Activated CD4-positive, alpha-beta memory T cell treated with anti-CD3 and anti-CD28 coated beads for 36 hours (primary cell): ENCODE results near the gene GNB1L. TPM values are rescaled to one million over a fixed set of nuclear protein-coding genes. Genes with fewer than 3 reads are reported as not detected.
"Not testable (repeated sequence)": the region's sequence is repeated elsewhere in the genome, so short reads cannot be mapped to it uniquely, and the experiment has no call there.

ENCODE experiments used
- CTCF ChIA-PET: fragments of 350-600 bp; sonication (Branson Sonifier 250); formaldehyde crosslinking; loops from one replicate; lab custom pipeline; 2021; ENCODE audit warnings: antibody characterized with exemption, inconsistent platforms; lab: Charles Lee
- POLR2A ChIA-PET: fragments of 350-600 bp; sonication (Branson Sonifier 250); formaldehyde crosslinking; loops from one replicate; lab custom pipeline; 2021; ENCODE audit warnings: antibody characterized with exemption; lab: Charles Lee
- DNase-seq: peaks from one replicate; pipeline ENCODE4 v3.0.0-alpha.2; 2020
- H3K27ac Mint-ChIP-seq: one replicate; pipeline ENCODE4 v1.8.0; 2021; ENCODE audit warnings: mixed read lengths
- H3K27me3 Mint-ChIP-seq: one replicate; pipeline ENCODE4 v1.8.0; 2021; ENCODE audit warnings: mixed read lengths
- H3K36me3 Mint-ChIP-seq: one replicate; pipeline ENCODE4 v1.8.0; 2021; ENCODE audit warnings: mixed read lengths
- H3K4me1 Mint-ChIP-seq: one replicate; pipeline ENCODE4 v1.8.0; 2021; ENCODE audit warnings: low read depth, mixed read lengths
- H3K4me3 Mint-ChIP-seq: one replicate; pipeline ENCODE4 v1.8.0; 2021; ENCODE audit warnings: mild to moderate bottlenecking, mixed read lengths
- H3K9me3 Mint-ChIP-seq: one replicate; pipeline ENCODE4 v1.8.0; 2021; ENCODE audit warnings: mixed read lengths
- intact Hi-C: fragments of 100-400 bp; cut with micrococcal nuclease; formaldehyde crosslinking; loops from one replicate; pipeline ENCODE4 v1.15.1; 2023
- total RNA-seq, 2 experiments: library from RNA; stranded (reverse); gene quantifications; one replicate each; pipeline ENCODE4 v1.2.3, GENCODE V29; 2021

Gene GNB1L
- total RNA-seq, 2 experiments from 2014 or later: 11.3 to 12.3 TPM

GRCh38 chr22:19785461-19786263 lies 69.0 kb downstream of the GNB1L start:
- H3K27me3 Mint-ChIP-seq: no peaks in the 10 kb centered on the region
- POLR2A ChIA-PET: no interaction called here
- peaks cover 10% of the 10 kb centered on the region for H3K36me3 Mint-ChIP-seq
- CTCF ChIA-PET: no interaction called here
- H3K4me1 Mint-ChIP-seq: no peaks in the 10 kb centered on the region
- intact Hi-C loops: no loop called here
- no peaks in the 10 kb centered on the region for H3K9me3 Mint-ChIP-seq
- H3K4me3 Mint-ChIP-seq: no peak overlapping the region
- no peak for DNase-seq
- H3K27ac Mint-ChIP-seq: no peak overlapping the region

GRCh38 chr22:19784384-19785175 lies 70.1 kb downstream of the GNB1L start:
- Mint-ChIP-seq H3K9me3 (no peaks in the 10 kb centered on the region), H3K27me3 (peaks cover 6% of the 10 kb centered on the region)

GRCh38 chr22:19783586-19784383 lies 70.9 kb downstream of the GNB1L start:
- H3K27me3 Mint-ChIP-seq: peaks cover 8% of the 10 kb centered on the region
- H3K4me3 Mint-ChIP-seq: no peak overlapping the region
- H3K36me3 Mint-ChIP-seq: peaks cover 3% of the 10 kb centered on the region
- no peaks in the 10 kb centered on the region for H3K4me1 Mint-ChIP-seq
- intact Hi-C loops: no loop called here
- CTCF ChIA-PET: no interaction called here
- no peaks in the 10 kb centered on the region for H3K9me3 Mint-ChIP-seq
- POLR2A ChIA-PET: no interaction called here
- H3K27ac Mint-ChIP-seq: no peak overlapping the region
- DNase-seq: no peak

More at GRCh38 chr22:19784384-19785175, 70.1 kb downstream of the GNB1L start:
- no peak overlapping the region for H3K4me3 Mint-ChIP-seq
- no peak overlapping the region for H3K27ac Mint-ChIP-seq
- H3K36me3 Mint-ChIP-seq: peaks cover 3% of the 10 kb centered on the region
- intact Hi-C loops: no loop called here
- CTCF ChIA-PET: no interaction called here
- no peak for DNase-seq
- H3K4me1 Mint-ChIP-seq: no peaks in the 10 kb centered on the region
- POLR2A ChIA-PET: no interaction called here

- Mint-ChIP-seq H3K4me1 (no peaks in the 10 kb centered on the region), H3K36me3 (peaks cover 1% of the 10 kb centered on the region), H3K27me3 (peaks cover 9% of the 10 kb centered on the region), H3K4me3 (no peak overlapping the region), H3K27ac (no peak overlapping the region), H3K9me3 (no peaks in the 10 kb centered on the region)
- POLR2A ChIA-PET: no interaction called here
- intact Hi-C loops: no loop called here
- CTCF ChIA-PET: interaction anchor here (0.8 to 1.1 kb wide), 2 partner anchors 26 to 128 kb away, joined by 3 to 4 read pairs; no protein-coding TSS in a partner anchor
- DNase-seq: no peak
Observed at GRCh38 chr22:19782533-19782932, 72.1 kb downstream of the GNB1L start.

- intact Hi-C loops: no loop called here
- ChIA-PET POLR2A (interaction anchor here (1.0 kb wide), 1 partner anchor 11 kb away, joined by 4 read pairs; no protein-coding TSS in a partner anchor), CTCF (interaction anchor here (1.3 to 2.7 kb wide), 2 partner anchors 49 to 131 kb away, joined by 3 to 10 read pairs; no protein-coding TSS in a partner anchor)
- Mint-ChIP-seq H3K4me1 (peaks cover 2% of the 10 kb centered on the region), H3K27me3 (peaks cover 12% of the 10 kb centered on the region), H3K36me3 (no peaks in the 10 kb centered on the region), H3K9me3 (no peaks in the 10 kb centered on the region), H3K27ac (no peak overlapping the region), H3K4me3 (no peak overlapping the region)
- DNase-seq: no peak
Observed at GRCh38 chr22:19779685-19780268, 74.9 kb downstream of the GNB1L start.

- Mint-ChIP-seq H3K36me3 (no peaks in the 10 kb centered on the region), H3K4me1 (peaks cover 2% of the 10 kb centered on the region), H3K27ac (no peak overlapping the region), H3K27me3 (peaks cover 19% of the 10 kb centered on the region), H3K9me3 (no peaks in the 10 kb centered on the region), H3K4me3 (no peak overlapping the region)
- CTCF ChIA-PET: interaction anchor here (1.3 to 2.7 kb wide), 2 partner anchors 48 to 132 kb away, joined by 3 to 10 read pairs; no protein-coding TSS in a partner anchor
- DNase-seq: no peak
- intact Hi-C loops: no loop called here
- POLR2A ChIA-PET: interaction anchor here (0.6 to 1.0 kb wide), 2 partner anchors 12 to 150 kb away, joined by 3 to 4 read pairs; no protein-coding TSS in a partner anchor
Observed at GRCh38 chr22:19779011-19779421, 75.7 kb downstream of the GNB1L start.

GRCh38 chr22:19777192-19777591 lies 77.5 kb downstream of the GNB1L start:
- POLR2A ChIA-PET, H3K4me1 Mint-ChIP-seq, intact Hi-C loops, H3K36me3 Mint-ChIP-seq, H3K27ac Mint-ChIP-seq, H3K9me3 Mint-ChIP-seq, DNase-seq, CTCF ChIA-PET, H3K4me3 Mint-ChIP-seq: not testable (repeated sequence)
- H3K27me3 Mint-ChIP-seq: peaks cover 32% of the 10 kb centered on the region

GRCh38 chr22:19776433-19777031 lies 78.1 kb downstream of the GNB1L start:
- no peaks in the 10 kb centered on the region for H3K36me3 Mint-ChIP-seq

GRCh38 chr22:19775496-19776325 lies 79.0 kb downstream of the GNB1L start:
- Mint-ChIP-seq H3K4me1 (peaks cover 2% of the 10 kb centered on the region), H3K36me3 (no peaks in the 10 kb centered on the region), H3K27me3 (peaks cover 38% of the 10 kb centered on the region), H3K4me3 (no peak overlapping the region), H3K27ac (no peak overlapping the region), H3K9me3 (no peaks in the 10 kb centered on the region)
- no peak for DNase-seq
- CTCF ChIA-PET: no interaction called here
- POLR2A ChIA-PET: no interaction called here
- intact Hi-C loops: no loop called here

More at GRCh38 chr22:19776433-19777031, 78.1 kb downstream of the GNB1L start:
- no peak for DNase-seq
- peaks cover 35% of the 10 kb centered on the region for H3K27me3 Mint-ChIP-seq
- no peaks in the 10 kb centered on the region for H3K9me3 Mint-ChIP-seq
- POLR2A ChIA-PET: no interaction called here
- CTCF ChIA-PET: no interaction called here
- no peak overlapping the region for H3K27ac Mint-ChIP-seq
- intact Hi-C loops: no loop called here
- H3K4me3 Mint-ChIP-seq: no peak overlapping the region
- peaks cover 2% of the 10 kb centered on the region for H3K4me1 Mint-ChIP-seq

GRCh38 chr22:19774628-19775027 lies 80.0 kb downstream of the GNB1L start:
- peaks cover 39% of the 10 kb centered on the region for H3K27me3 Mint-ChIP-seq
- POLR2A ChIA-PET: no interaction called here
- intact Hi-C loops: no loop called here
- CTCF ChIA-PET: interaction anchor here (0.9 kb wide), 1 partner anchor 44 kb away, joined by 4 read pairs; no protein-coding TSS in a partner anchor
- peaks cover 2% of the 10 kb centered on the region for H3K4me1 Mint-ChIP-seq
- no peaks in the 10 kb centered on the region for H3K9me3 Mint-ChIP-seq
- no peaks in the 10 kb centered on the region for H3K36me3 Mint-ChIP-seq
- no peak overlapping the region for H3K27ac Mint-ChIP-seq
- DNase-seq: no peak
- H3K4me3 Mint-ChIP-seq: no peak overlapping the region
